NCI-H2081 (cell line): ENCODE results near the gene MYO3B.
"Not testable (repeated sequence)": the region's sequence is repeated elsewhere in the genome, so short reads cannot be mapped to it uniquely, and the experiment has no call there.

Experiments used
- DNase-seq, 2 experiments: peaks; one replicate each; lab custom pipeline; 2025; lab: John Stamatoyannopoulos, UW

The MYO3B gene

GRCh38 chr2:170261566-170261965 is 83.6 kb downstream of the MYO3B start:
- no peak for DNase-seq

GRCh38 chr2:170262343-170262742 is 84.4 kb downstream of the MYO3B start:
- DNase-seq, result no peak

- no peak for DNase-seq
Observed at GRCh38 chr2:170262806-170263205, 84.9 kb downstream of the MYO3B start.

- not testable (repeated sequence) for DNase-seq
Observed at GRCh38 chr2:170263728-170264521, 86.0 kb downstream of the MYO3B start.

GRCh38 chr2:170264522-170264860 is 86.5 kb downstream of the MYO3B start:
- no peak for DNase-seq

- DNase-seq, result no peak
Observed at GRCh38 chr2:170264865-170265264, 86.9 kb downstream of the MYO3B start.

GRCh38 chr2:170265321-170265720 is 87.4 kb downstream of the MYO3B start:
- peak in 1 of 2 experiments; percentile 39 for DNase-seq

- DNase-seq, result no peak
Observed at GRCh38 chr2:170266358-170266757, 88.4 kb downstream of the MYO3B start.

- no peak for DNase-seq
Observed at GRCh38 chr2:170267071-170267470, 89.1 kb downstream of the MYO3B start.

GRCh38 chr2:170270278-170270864 is 92.4 kb downstream of the MYO3B start:
- no peak for DNase-seq

GRCh38 chr2:170271340-170271739 is 93.4 kb downstream of the MYO3B start:
- peak; percentile 48 to 71 for DNase-seq

- DNase-seq, result peak; percentile 49 to 81
Observed at GRCh38 chr2:170276056-170276455, 98.1 kb downstream of the MYO3B start.

GRCh38 chr2:170276925-170277629 is 99.1 kb downstream of the MYO3B start:
- peak; percentile 64 to 88 for DNase-seq

- DNase-seq, result peak; percentile 70 to 90
Observed at GRCh38 chr2:170277951-170278350, 100.0 kb downstream of the MYO3B start.

- DNase-seq, result not testable (repeated sequence)
Observed at GRCh38 chr2:170279615-170280014, 101.7 kb downstream of the MYO3B start.

GRCh38 chr2:170282851-170283250 is 104.9 kb downstream of the MYO3B start:
- no peak for DNase-seq

GRCh38 chr2:170284205-170284604 is 106.3 kb downstream of the MYO3B start:
- no peak for DNase-seq

- DNase-seq, result no peak
Observed at GRCh38 chr2:170288859-170289258, 110.9 kb downstream of the MYO3B start.

GRCh38 chr2:170291474-170291873 is 113.5 kb downstream of the MYO3B start:
- DNase-seq, result no peak

- no peak for DNase-seq
Observed at GRCh38 chr2:170292415-170292814, 114.5 kb downstream of the MYO3B start.

GRCh38 chr2:170297496-170297895 is 119.5 kb downstream of the MYO3B start:
- no peak for DNase-seq

- DNase-seq, result no peak
Observed at GRCh38 chr2:170298115-170298514, 120.2 kb downstream of the MYO3B start.

GRCh38 chr2:170298861-170299429 is 121.0 kb downstream of the MYO3B start:
- no peak for DNase-seq
